CD14-positive monocyte (primary cell): ENCODE measurements around the gene DNAJC30. TPM values are rescaled to one million over a fixed set of nuclear protein-coding genes. Genes with fewer than 3 reads are reported as not detected.

Experiments
- DNase-seq, 3 donors: peaks; one replicate each; pipeline ENCODE4 v3.0.0-alpha.2; 2011 to 2022
- H2AFZ ChIP-seq: 2 replicates; pipeline ENCODE4 v1.6.0; 2012; ENCODE audit warnings: mild to moderate bottlenecking, low read depth, low read length, inconsistent platforms; ENCODE audit not compliant: insufficient read depth, poor library complexity, severe bottlenecking
- H3K27ac ChIP-seq, 2 donors: 1 replicate in 1 of 2; 2 replicates in 1 of 2; pipeline ENCODE4 v1.5.1; 2012 to 2013; ENCODE audit warnings: low read length in 2 of 2, control low read depth in 1 of 2, inconsistent platforms in 1 of 2, low read depth in 1 of 2, mild to moderate bottlenecking in 1 of 2
- H3K27me3 ChIP-seq, 2 donors: one replicate each; pipeline versions ENCODE4 v1.6.0 to v1.6.1; 2011 to 2013; ENCODE audit warnings: low read length in 2 of 2; ENCODE audit not compliant: control insufficient read depth in 2 of 2, insufficient read depth in 2 of 2
- H3K36me3 ChIP-seq, 2 donors: replicated peaks in 1 of 2; 1 replicate in 1 of 2; 2 replicates in 1 of 2; pipeline versions ENCODE4 v1.5.1 to v1.6.1; 2012 to 2013; ENCODE audit warnings: low read length in 2 of 2, control low read depth in 1 of 2, inconsistent platforms in 1 of 2, mild to moderate bottlenecking in 1 of 2; ENCODE audit not compliant: insufficient read depth in 2 of 2, control insufficient read depth in 1 of 2
- H3K4me1 ChIP-seq, 2 donors: 1 replicate in 1 of 2; 2 replicates in 1 of 2; pipeline versions ENCODE4 v1.5.1 to v1.6.1; 2012 to 2013; ENCODE audit warnings: low read length in 2 of 2, control low read depth in 1 of 2, inconsistent platforms in 1 of 2, mild to moderate bottlenecking in 1 of 2, moderate library complexity in 1 of 2; ENCODE audit not compliant: insufficient read depth in 2 of 2, control insufficient read depth in 1 of 2
- H3K4me2 ChIP-seq: replicated peaks from 2 replicates; pipeline ENCODE3; 2012; ENCODE audit warnings: low read length, moderate library complexity, mild to moderate bottlenecking; ENCODE audit not compliant: poor library complexity, severe bottlenecking; ENCODE audit errors: extremely low read depth
- H3K4me3 ChIP-seq, 3 experiments: fragments of 200-600 bp in 1 of 3; sonication (generic) in 1 of 3; replicated peaks in 1 of 3; 1 replicate in 2 of 3; 2 replicates in 1 of 3; pipeline ENCODE4 v1.5.1; 2011 to 2013; ENCODE audit warnings: low read length in 3 of 3, mild to moderate bottlenecking in 3 of 3, control low read depth in 2 of 3, low read depth in 2 of 3, inconsistent platforms in 1 of 3, moderate library complexity in 1 of 3
- H3K79me2 ChIP-seq: 2 replicates; pipeline ENCODE4 v1.6.0; 2012; ENCODE audit warnings: mild to moderate bottlenecking, control low read depth, inconsistent platforms, low read length, moderate library complexity; ENCODE audit not compliant: insufficient read depth
- H3K9ac ChIP-seq: 2 replicates; pipeline ENCODE4 v1.6.0; 2017; ENCODE audit warnings: low read length, mild to moderate bottlenecking; ENCODE audit not compliant: insufficient read depth, poor library complexity, severe bottlenecking
- H3K9me3 ChIP-seq, 2 donors: replicated peaks in 1 of 2; 1 replicate in 1 of 2; 2 replicates in 1 of 2; pipeline versions ENCODE4 v1.5.1 to v1.6.1; 2012 to 2013; ENCODE audit warnings: low read length in 2 of 2, control low read depth in 1 of 2; ENCODE audit not compliant: control insufficient read depth in 1 of 2, insufficient read depth in 1 of 2
- H4K20me1 ChIP-seq: 2 replicates; pipeline ENCODE4 v1.6.0; 2012; ENCODE audit warnings: mild to moderate bottlenecking, low read length, control low read depth, moderate library complexity; ENCODE audit not compliant: insufficient read depth
- H3K27ac Mint-ChIP-seq, 7 donors: one replicate each; pipeline ENCODE4 v1.8.0; 2020; ENCODE audit warnings: mild to moderate bottlenecking in 7 of 7, mixed read lengths in 7 of 7, moderate library complexity in 6 of 7, inconsistent platforms in 2 of 7
- H3K27me3 Mint-ChIP-seq, 3 donors: one replicate each; pipeline ENCODE4 v1.8.0; 2021 to 2022; ENCODE audit warnings: low read depth in 3 of 3, mild to moderate bottlenecking in 3 of 3, mixed read lengths in 3 of 3, moderate library complexity in 3 of 3, inconsistent platforms in 1 of 3
- H3K36me3 Mint-ChIP-seq, 2 donors: one replicate each; pipeline ENCODE4 v1.8.0; 2020; ENCODE audit warnings: mixed read lengths in 2 of 2, inconsistent platforms in 1 of 2, mild to moderate bottlenecking in 1 of 2
- H3K4me1 Mint-ChIP-seq: one replicate; pipeline ENCODE4 v1.8.0; 2020; ENCODE audit warnings: mild to moderate bottlenecking, mixed read lengths
- H3K4me3 Mint-ChIP-seq, 2 donors: one replicate each; pipeline ENCODE4 v1.8.0; 2020; ENCODE audit warnings: mild to moderate bottlenecking in 2 of 2, mixed read lengths in 2 of 2, moderate library complexity in 1 of 2
- H3K9me3 Mint-ChIP-seq, 7 donors: one replicate each; pipeline ENCODE4 v1.8.0; 2020 to 2022; ENCODE audit warnings: mixed read lengths in 7 of 7, mild to moderate bottlenecking in 6 of 7, moderate library complexity in 6 of 7, inconsistent platforms in 2 of 7
- WGBS: methylation state at CpG from one replicate; pipeline ENCODE4 v1.1.5; 2013; ENCODE audit warnings: missing lambda C conversion rate; ENCODE audit not compliant: insufficient coverage; 5-methylcytosine and 5-hydroxymethylcytosine counted together
- intact Hi-C, 2 donors: fragments of 100-400 bp; cut with micrococcal nuclease; formaldehyde crosslinking; loops; one replicate each; pipeline versions ENCODE4 v1.15.0 to v1.15.1; 2023
- polyA plus RNA-seq, 3 donors: library from polyadenylated mRNA; depleted of rRNA in 1 of 3; unstranded in 2 of 3; stranded (reverse) in 1 of 3; fragments of 300-500 nt in 2 of 3; fragments of >200 nt in 1 of 3; fragmentation: Illumina TruSeq in 2 of 3; gene quantifications; 1 replicate in 2 of 3; 2 replicates in 1 of 3; pipeline ENCODE4 v1.2.3, GENCODE V29; 2012 to 2021
- TF ChIP-seq, protein P1 (sequence below): fragments of 200-600 bp; IDR thresholded peaks from one replicate; pipeline ENCODE4 v1.8.0; 2022; ENCODE audit warnings: antibody characterized with exemption, mild to moderate bottlenecking

DNAJC30 gene
- polyA plus RNA-seq, 3 donors: 2.4 to 5.2 (median 3.2) TPM

DNA sequence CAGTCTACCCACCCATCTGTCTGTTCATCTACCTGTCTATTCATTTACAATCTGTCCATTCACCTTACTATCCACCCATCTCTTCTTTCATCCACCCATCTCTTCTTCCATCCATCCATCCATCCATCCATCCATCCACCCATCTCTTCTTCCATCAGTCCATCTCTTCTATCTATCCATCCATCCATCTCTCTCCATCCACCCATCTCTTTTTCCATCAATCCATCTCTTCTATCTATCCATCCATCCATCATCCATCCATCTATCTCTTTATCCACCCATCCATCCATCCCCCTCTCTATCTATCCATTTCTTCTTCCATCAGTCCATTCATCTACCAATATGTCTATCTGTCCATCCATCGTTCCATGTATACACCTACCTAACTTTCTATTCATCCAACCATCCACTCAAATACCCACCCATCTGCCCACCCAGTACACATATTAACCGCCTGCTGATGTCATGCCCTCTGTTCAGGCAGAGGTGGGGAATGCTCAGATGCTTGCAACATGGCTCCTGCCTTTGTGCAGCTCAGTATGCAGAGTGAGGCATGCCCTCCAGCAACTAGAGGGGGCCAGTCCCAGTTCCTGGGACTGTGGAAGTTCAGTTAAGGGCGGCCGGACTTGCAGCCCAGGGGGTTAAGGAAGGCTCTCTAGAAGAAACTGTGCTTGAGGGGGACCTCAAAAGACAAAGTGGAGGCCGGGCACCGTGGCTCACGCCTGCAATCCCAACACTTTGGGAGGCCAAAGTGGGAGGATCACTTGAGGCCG lies 47.6 kb downstream of the DNAJC30 start:
- peaks cover 0 to 8% (median 5%) of the 10 kb centered on the region in 7 donors for H3K9me3 Mint-ChIP-seq
- no peaks in the 10 kb centered on the region for H4K20me1 ChIP-seq
- H3K27ac ChIP-seq: no peak overlapping the region
- H3K4me3 ChIP-seq: no peak overlapping the region
- peak overlapping the region in 3 of 7 donors; percentile 37 to 81 (median 78) for H3K27ac Mint-ChIP-seq
- TF ChIP-seq, protein P1, sequence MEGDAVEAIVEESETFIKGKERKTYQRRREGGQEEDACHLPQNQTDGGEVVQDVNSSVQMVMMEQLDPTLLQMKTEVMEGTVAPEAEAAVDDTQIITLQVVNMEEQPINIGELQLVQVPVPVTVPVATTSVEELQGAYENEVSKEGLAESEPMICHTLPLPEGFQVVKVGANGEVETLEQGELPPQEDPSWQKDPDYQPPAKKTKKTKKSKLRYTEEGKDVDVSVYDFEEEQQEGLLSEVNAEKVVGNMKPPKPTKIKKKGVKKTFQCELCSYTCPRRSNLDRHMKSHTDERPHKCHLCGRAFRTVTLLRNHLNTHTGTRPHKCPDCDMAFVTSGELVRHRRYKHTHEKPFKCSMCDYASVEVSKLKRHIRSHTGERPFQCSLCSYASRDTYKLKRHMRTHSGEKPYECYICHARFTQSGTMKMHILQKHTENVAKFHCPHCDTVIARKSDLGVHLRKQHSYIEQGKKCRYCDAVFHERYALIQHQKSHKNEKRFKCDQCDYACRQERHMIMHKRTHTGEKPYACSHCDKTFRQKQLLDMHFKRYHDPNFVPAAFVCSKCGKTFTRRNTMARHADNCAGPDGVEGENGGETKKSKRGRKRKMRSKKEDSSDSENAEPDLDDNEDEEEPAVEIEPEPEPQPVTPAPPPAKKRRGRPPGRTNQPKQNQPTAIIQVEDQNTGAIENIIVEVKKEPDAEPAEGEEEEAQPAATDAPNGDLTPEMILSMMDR: no peak
- H3K36me3 Mint-ChIP-seq: no peaks in the 10 kb centered on the region
- DNase-seq: no peak
- no peaks in the 10 kb centered on the region for H3K79me2 ChIP-seq
- intact Hi-C loops: no loop called here
- peaks cover 21 to 49% (median 40%) of the 10 kb centered on the region in 3 donors for H3K27me3 Mint-ChIP-seq
- 87% methylated on average over 4 of the region's 8 CpGs for WGBS
- peak overlapping the region; percentile 17 to 70 for H3K4me3 Mint-ChIP-seq
- no peaks in the 10 kb centered on the region for H3K36me3 ChIP-seq
- H3K4me1 ChIP-seq: peaks cover 11 to 20% of the 10 kb centered on the region in 2 donors
- H3K4me1 Mint-ChIP-seq: peaks cover 19% of the 10 kb centered on the region
- peaks cover 0 to under 1% of the 10 kb centered on the region in 2 donors for H3K9me3 ChIP-seq
- H2AFZ ChIP-seq: no peak overlapping the region
- H3K9ac ChIP-seq: no peak overlapping the region
- no peak overlapping the region for H3K4me2 ChIP-seq
- peaks cover 0 to 18% of the 10 kb centered on the region in 2 donors for H3K27me3 ChIP-seq

DNA sequence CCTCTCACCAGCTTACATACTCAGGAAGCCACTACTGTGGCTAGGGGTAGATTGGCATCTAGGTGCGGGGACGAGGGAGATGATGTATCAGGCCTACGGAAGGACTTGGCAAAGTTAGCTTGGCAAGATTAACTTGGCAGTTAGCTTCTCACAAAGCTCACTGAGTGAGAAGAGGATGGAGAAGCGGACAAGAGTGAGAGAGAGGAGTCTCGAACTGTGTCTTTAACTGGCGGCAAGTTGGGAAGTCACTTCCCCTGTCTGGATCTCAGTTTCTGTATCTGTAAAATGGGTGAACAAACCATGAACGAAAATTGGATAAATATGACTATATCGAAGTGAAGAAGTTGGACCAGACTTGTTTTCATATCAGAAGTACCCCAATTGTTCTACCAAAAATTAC lies 49.4 kb downstream of the DNAJC30 start:
- Histone ChIP-seq H4K20me1 (no peaks in the 10 kb centered on the region), H3K36me3 (no peaks in the 10 kb centered on the region), H3K4me2 (no peak overlapping the region), H3K4me1 (peaks cover 11 to 17% of the 10 kb centered on the region in 2 donors), H3K79me2 (no peaks in the 10 kb centered on the region), H3K9me3 (no peaks in the 10 kb centered on the region), H3K27me3 (peaks cover 0 to 19% of the 10 kb centered on the region in 2 donors), H3K4me3 (no peak overlapping the region), H3K27ac (no peak overlapping the region), H2AFZ (no peak overlapping the region), H3K9ac (no peak overlapping the region)
- Mint-ChIP-seq H3K9me3 (peaks cover 0 to 4% (median 1%) of the 10 kb centered on the region in 7 donors), H3K4me1 (peaks cover 14% of the 10 kb centered on the region), H3K27me3 (peaks cover 23 to 56% (median 52%) of the 10 kb centered on the region in 3 donors), H3K27ac (no peak overlapping the region), H3K36me3 (no peaks in the 10 kb centered on the region), H3K4me3 (peak overlapping the region in 1 of 2 donors; percentile 76)
- 80% methylated on average over 1 of the region's 8 CpGs for WGBS
- TF ChIP-seq, protein P1: no peak
- DNase-seq: no peak
- intact Hi-C loops: no loop called here
